ENCODE data around the gene PTPRCAP.
"Not testable (repeated sequence)": the region's sequence is repeated elsewhere in the genome, so short reads cannot be mapped to it uniquely, and the experiment has no call there.

DNA sequence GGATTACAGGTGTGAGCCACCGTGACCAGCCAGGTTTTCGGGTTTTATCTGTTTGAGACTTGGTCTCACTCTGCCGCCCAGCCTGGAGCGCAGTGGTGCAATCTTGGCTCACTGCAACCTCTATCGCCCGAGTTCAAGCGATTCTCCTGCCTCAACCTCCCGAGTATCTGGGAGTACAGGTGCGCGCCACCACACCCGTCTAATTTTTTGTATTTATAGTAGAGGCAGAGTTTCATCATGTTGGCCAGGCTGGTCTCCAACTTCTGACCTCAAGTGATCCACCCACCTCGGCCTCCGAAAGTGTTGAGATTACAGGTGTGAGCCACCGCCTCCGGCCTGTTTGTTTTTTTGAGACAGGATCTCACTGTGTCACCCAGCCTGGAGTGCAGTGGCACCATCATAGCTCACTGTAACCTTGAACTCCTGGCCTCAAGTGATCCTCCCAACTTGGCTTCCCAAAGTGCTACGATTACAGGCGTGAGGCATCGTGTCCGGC is 10.1 kb downstream of the PTPRCAP start:
- not testable (repeated sequence) for TF ChIP-seq EZH2 (IDR thresholded peaks at IDR 0.05; ENCODE audit: borderline replicate concordance, insufficient read depth, low read depth, low read length, poor library complexity, severe bottlenecking)
- TF ChIP-seq, protein P1, sequence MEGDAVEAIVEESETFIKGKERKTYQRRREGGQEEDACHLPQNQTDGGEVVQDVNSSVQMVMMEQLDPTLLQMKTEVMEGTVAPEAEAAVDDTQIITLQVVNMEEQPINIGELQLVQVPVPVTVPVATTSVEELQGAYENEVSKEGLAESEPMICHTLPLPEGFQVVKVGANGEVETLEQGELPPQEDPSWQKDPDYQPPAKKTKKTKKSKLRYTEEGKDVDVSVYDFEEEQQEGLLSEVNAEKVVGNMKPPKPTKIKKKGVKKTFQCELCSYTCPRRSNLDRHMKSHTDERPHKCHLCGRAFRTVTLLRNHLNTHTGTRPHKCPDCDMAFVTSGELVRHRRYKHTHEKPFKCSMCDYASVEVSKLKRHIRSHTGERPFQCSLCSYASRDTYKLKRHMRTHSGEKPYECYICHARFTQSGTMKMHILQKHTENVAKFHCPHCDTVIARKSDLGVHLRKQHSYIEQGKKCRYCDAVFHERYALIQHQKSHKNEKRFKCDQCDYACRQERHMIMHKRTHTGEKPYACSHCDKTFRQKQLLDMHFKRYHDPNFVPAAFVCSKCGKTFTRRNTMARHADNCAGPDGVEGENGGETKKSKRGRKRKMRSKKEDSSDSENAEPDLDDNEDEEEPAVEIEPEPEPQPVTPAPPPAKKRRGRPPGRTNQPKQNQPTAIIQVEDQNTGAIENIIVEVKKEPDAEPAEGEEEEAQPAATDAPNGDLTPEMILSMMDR (IDR thresholded peaks at IDR 0.05), result not testable (repeated sequence)
